Colonic mucosa (tissue), 4 donors: Measurements from ENCODE around the gene MMADHC. TPM values are rescaled to one million over a fixed set of nuclear protein-coding genes. Genes with fewer than 3 reads are reported as not detected.

Experiments
- DNase-seq: peaks from one replicate; pipeline ENCODE4 v3.0.0-alpha.2; 2020
- H3K27ac ChIP-seq: fragments of 200-600 bp; one replicate; pipeline ENCODE4 v1.8.0; 2021
- H3K27me3 ChIP-seq: fragments of 200-600 bp; one replicate; pipeline ENCODE4 v1.8.0; 2021
- H3K36me3 ChIP-seq: fragments of 200-600 bp; one replicate; pipeline ENCODE4 v1.8.0; 2021
- H3K4me1 ChIP-seq: fragments of 200-600 bp; one replicate; pipeline ENCODE4 v1.8.0; 2021; ENCODE audit warnings: mild to moderate bottlenecking
- H3K4me3 ChIP-seq: fragments of 200-600 bp; one replicate; pipeline ENCODE4 v1.8.0; 2021
- H3K9ac ChIP-seq, 2 donors: one replicate each; pipeline ENCODE4 v1.7.0; 2013; ENCODE audit warnings: control low read depth in 2 of 2, low read depth in 2 of 2, low read length in 2 of 2
- H3K9me3 ChIP-seq: fragments of 200-600 bp; one replicate; pipeline ENCODE4 v1.8.0; 2021
- intact Hi-C: fragments of 100-400 bp; cut with DNase I; formaldehyde crosslinking; loops from one replicate; pipeline ENCODE4 v1.14.1; 2022
- total RNA-seq, 2 donors: library from RNA; stranded (reverse); fragmentation: NEBNext Ultra II Directional in 1 of 2; extraction: Animal tissue kit (Norgen Biotek cat#: 25700) in 1 of 2; gene quantifications; one replicate each; pipeline ENCODE4 v1.2.1, GENCODE V29; 2021
- TF ChIP-seq, protein P1 (sequence below): fragments of 200-600 bp; IDR thresholded peaks from one replicate; pipeline ENCODE4 v1.8.0; 2022; ENCODE audit warnings: antibody characterized with exemption, mild to moderate bottlenecking
- donor health status: healthy.
- donor health status: DM: no; HTN: no; CAD: no.
- donor health status: DM: no; HTN: no; CAD: no.

MMADHC gene
- total RNA-seq, 2 donors from 2014 or later = 110 to 127 TPM

DNA sequence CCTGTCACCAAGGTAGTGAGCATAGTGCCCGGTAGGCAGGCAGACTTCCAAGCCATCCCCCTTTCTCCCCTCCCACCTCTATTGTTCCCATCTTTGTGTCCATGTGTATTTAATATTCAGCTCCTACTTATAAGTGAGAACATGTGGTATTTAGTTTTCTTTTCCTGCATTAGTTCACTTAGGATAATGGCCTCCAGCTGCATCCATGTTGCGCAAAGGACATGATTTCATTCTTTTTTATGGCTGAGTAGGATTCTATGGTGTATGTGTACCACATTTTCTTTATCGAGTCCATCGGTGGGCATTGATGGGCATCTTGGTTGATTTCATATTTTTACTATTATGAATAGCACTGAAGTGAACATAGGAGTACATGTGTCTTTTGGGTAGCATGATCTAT is 35.3 kb downstream of the MMADHC start:
- Histone ChIP-seq H3K9ac (no peak overlapping the region), H3K4me1 (no peaks in the 10 kb centered on the region), H3K9me3 (no peaks in the 10 kb centered on the region), H3K27ac (no peak overlapping the region), H3K36me3 (no peaks in the 10 kb centered on the region), H3K4me3 (no peak overlapping the region), H3K27me3 (no peaks in the 10 kb centered on the region)
- TF ChIP-seq, protein P1, sequence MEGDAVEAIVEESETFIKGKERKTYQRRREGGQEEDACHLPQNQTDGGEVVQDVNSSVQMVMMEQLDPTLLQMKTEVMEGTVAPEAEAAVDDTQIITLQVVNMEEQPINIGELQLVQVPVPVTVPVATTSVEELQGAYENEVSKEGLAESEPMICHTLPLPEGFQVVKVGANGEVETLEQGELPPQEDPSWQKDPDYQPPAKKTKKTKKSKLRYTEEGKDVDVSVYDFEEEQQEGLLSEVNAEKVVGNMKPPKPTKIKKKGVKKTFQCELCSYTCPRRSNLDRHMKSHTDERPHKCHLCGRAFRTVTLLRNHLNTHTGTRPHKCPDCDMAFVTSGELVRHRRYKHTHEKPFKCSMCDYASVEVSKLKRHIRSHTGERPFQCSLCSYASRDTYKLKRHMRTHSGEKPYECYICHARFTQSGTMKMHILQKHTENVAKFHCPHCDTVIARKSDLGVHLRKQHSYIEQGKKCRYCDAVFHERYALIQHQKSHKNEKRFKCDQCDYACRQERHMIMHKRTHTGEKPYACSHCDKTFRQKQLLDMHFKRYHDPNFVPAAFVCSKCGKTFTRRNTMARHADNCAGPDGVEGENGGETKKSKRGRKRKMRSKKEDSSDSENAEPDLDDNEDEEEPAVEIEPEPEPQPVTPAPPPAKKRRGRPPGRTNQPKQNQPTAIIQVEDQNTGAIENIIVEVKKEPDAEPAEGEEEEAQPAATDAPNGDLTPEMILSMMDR = no peak
- intact Hi-C loops = no loop called here
- DNase-seq = no peak

DNA sequence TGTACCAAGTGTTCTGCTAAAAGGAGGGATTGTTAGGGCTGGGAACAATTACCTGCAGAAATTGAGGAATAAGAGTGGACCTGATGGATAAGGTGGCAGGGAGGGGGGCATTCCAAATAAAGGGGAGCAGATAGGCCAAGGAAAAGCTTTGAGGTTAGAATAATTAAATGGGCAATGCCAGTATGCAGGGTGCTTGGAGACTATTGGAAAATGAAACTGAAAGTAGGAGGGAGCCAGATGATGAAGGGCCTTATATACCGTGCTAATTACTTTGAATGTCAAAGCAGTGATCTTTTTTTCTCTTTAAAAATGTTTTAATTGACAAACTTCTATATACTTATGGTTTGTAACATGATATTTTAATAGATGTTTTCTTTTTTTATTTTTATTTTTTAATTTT is 42.9 kb downstream of the MMADHC start:
- Histone ChIP-seq H3K9ac (no peak overlapping the region), H3K36me3 (no peaks in the 10 kb centered on the region), H3K4me1 (no peaks in the 10 kb centered on the region), H3K27me3 (no peaks in the 10 kb centered on the region), H3K9me3 (no peaks in the 10 kb centered on the region), H3K4me3 (no peak overlapping the region), H3K27ac (no peak overlapping the region)
- TF ChIP-seq, protein P1 = no peak
- no peak for DNase-seq
- intact Hi-C loops = no loop called here

DNA sequence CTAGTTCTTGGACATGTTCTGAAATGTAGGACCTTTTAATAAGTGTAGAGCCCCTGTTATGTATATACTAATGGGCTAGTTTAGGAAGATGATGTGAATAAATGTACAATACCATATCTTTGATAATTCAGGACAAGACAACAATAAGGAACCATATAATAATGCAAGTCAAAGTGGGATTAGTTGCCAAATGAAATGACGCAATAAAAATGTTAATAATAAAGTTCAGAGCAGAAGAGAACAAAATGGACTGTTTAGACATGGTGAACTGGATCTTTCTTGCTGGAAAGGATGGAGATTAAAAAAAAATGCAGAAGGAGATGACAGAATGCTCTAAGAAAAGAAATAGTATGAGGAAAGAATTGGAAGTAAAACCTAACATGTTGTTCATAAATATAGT is 43.7 kb downstream of the MMADHC start:
- DNase-seq = no peak
- H3K9me3 ChIP-seq = no peaks in the 10 kb centered on the region
- intact Hi-C loops = no loop called here
- H3K27me3 ChIP-seq = no peaks in the 10 kb centered on the region
- TF ChIP-seq, protein P1 = no peak
- no peak overlapping the region for H3K9ac ChIP-seq
- H3K36me3 ChIP-seq = no peaks in the 10 kb centered on the region
- H3K27ac ChIP-seq = no peak overlapping the region
- H3K4me1 ChIP-seq = no peaks in the 10 kb centered on the region
- H3K4me3 ChIP-seq = no peak overlapping the region

DNA sequence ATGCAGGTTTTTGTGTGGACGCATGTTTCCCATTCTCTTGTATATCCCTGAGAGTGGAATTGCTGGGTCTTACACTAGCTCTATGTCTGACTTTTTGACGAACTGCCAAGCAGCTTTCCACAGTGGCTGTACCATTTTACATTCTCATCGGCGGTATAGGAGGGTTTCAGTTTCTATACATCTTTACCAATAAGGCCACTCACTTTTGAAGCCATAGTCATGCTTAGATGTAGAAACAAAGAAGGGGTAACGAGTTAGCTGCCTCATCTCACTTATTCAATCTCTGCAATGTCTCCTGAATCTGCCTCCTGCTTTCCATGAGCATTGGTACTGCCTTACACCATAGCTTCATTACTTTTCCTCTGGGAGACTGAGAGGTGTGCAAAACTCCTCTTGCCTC is 47.4 kb downstream of the MMADHC start:
- DNase-seq = no peak

DNA sequence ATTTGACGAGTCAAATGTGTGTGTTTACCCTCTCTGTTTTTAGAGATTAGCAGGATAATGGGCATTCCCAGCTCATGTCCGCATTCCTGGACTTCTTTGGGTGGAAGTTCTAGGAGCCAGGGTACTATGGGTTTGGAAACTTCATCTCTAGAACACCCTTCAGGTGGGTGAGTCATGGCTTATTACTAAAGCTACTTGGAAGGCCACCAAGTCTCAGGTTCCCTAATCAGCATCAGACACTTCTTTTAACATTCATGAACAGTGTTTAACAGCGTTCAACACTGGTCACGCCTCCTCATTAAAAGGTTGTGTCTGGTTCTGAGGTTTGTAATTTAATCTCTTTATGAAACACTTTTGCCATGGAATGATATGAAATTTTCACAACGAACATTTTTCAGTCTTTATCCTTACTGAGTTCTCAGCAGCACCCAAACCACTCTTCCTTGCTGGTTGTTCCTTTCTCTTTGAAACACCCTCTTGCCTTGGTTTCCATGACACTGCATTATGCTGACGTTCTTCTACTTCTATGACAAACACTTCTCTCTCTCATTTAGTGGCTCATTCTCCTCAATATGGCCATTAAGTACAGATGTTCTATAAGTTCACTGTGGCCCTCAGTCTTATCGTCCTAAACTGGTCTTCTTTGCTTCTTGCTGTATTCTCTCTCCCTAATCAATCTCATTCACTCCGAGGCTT is 49.3 kb downstream of the MMADHC start:
- no peaks in the 10 kb centered on the region for H3K27me3 ChIP-seq
- TF ChIP-seq, protein P1 = no peak
- no peaks in the 10 kb centered on the region for H3K36me3 ChIP-seq
- intact Hi-C loops = no loop called here
- H3K9me3 ChIP-seq = no peaks in the 10 kb centered on the region
- no peak overlapping the region for H3K9ac ChIP-seq
- H3K27ac ChIP-seq = no peak overlapping the region
- no peaks in the 10 kb centered on the region for H3K4me1 ChIP-seq
- no peak overlapping the region for H3K4me3 ChIP-seq
- no peak for DNase-seq

More for the DNA sequence above, 47.4 kb downstream of the MMADHC start:
- Histone ChIP-seq H3K9me3 (no peaks in the 10 kb centered on the region), H3K4me1 (no peaks in the 10 kb centered on the region), H3K27ac (no peak overlapping the region), H3K4me3 (no peak overlapping the region), H3K36me3 (no peaks in the 10 kb centered on the region), H3K27me3 (no peaks in the 10 kb centered on the region), H3K9ac (no peak overlapping the region)
- intact Hi-C loops = no loop called here
- TF ChIP-seq, protein P1 = no peak
